CD4-positive, alpha-beta T cell (primary cell): Measurements from ENCODE around the gene SPTBN5. TPM values are rescaled to one million over a fixed set of nuclear protein-coding genes. Genes with fewer than 3 reads are reported as not detected.

Experiments used
- ATAC-seq: fragments of 200-7000 bp; cut with Tn5 transposase; one replicate; pipeline ENCODE4 v1.10.0; 2022; ENCODE audit warnings: mild to moderate bottlenecking; ENCODE audit not compliant: poor library complexity
- CTCF ChIA-PET: fragments of 350-600 bp; sonication (Branson Sonifier 250); formaldehyde crosslinking; loops from one replicate; lab custom pipeline; 2021; ENCODE audit warnings: antibody characterized with exemption, inconsistent platforms; lab: Charles Lee
- POLR2A ChIA-PET: fragments of 350-600 bp; sonication (Branson Sonifier 250); formaldehyde crosslinking; loops from one replicate; lab custom pipeline; 2021; ENCODE audit warnings: antibody characterized with exemption, inconsistent platforms; lab: Charles Lee
- DNase-seq, 14 experiments: peaks; one replicate each; pipeline ENCODE4 v3.0.0-alpha.2; 2013 to 2020; ENCODE audit warnings: mixed read lengths in 2 of 14
- H3K27ac ChIP-seq, 2 donors: one replicate each; pipeline versions ENCODE4 v1.5.1 to v1.7.0; 2013; ENCODE audit warnings: low read length in 2 of 2, low read depth in 1 of 2, mild to moderate bottlenecking in 1 of 2
- H3K27me3 ChIP-seq, 2 experiments: 1 replicate in 1 of 2; 2 replicates in 1 of 2; pipeline versions ENCODE4 v1.6.1 to v1.7.0; 2013; ENCODE audit warnings: low read length in 2 of 2, control low read depth in 1 of 2, mild to moderate bottlenecking in 1 of 2, moderate library complexity in 1 of 2; ENCODE audit not compliant: insufficient read depth in 2 of 2, control insufficient read depth in 1 of 2
- H3K36me3 ChIP-seq: one replicate; pipeline ENCODE4 v1.6.1; 2013; ENCODE audit warnings: low read length, control low read depth; ENCODE audit not compliant: insufficient read depth
- H3K4me1 ChIP-seq: one replicate; pipeline ENCODE4 v1.6.1; 2013; ENCODE audit warnings: low read length, control low read depth; ENCODE audit not compliant: insufficient read depth
- H3K4me3 ChIP-seq: one replicate; pipeline ENCODE4 v1.5.1; 2013; ENCODE audit warnings: mild to moderate bottlenecking, low read length, moderate library complexity
- H3K9me3 ChIP-seq, 2 experiments: 1 replicate in 1 of 2; 2 replicates in 1 of 2; pipeline versions ENCODE4 v1.6.1 to v1.7.0; 2013; ENCODE audit warnings: low read length in 2 of 2, mild to moderate bottlenecking in 2 of 2, control low read depth in 1 of 2, moderate library complexity in 1 of 2; ENCODE audit not compliant: control insufficient read depth in 1 of 2, insufficient read depth in 1 of 2
- H3K27ac Mint-ChIP-seq: one replicate; pipeline ENCODE4 v1.8.0; 2020; ENCODE audit warnings: mixed read lengths
- H3K27me3 Mint-ChIP-seq: one replicate; pipeline ENCODE4 v1.8.0; 2021; ENCODE audit warnings: mixed read lengths
- H3K36me3 Mint-ChIP-seq: one replicate; pipeline ENCODE4 v1.8.0; 2021; ENCODE audit warnings: low read depth, mixed read lengths
- H3K4me1 Mint-ChIP-seq: one replicate; pipeline ENCODE4 v1.8.0; 2021; ENCODE audit warnings: low read depth, mixed read lengths
- H3K4me3 Mint-ChIP-seq: one replicate; pipeline ENCODE4 v1.8.0; 2020; ENCODE audit warnings: mild to moderate bottlenecking, mixed read lengths
- H3K9me3 Mint-ChIP-seq: one replicate; pipeline ENCODE4 v1.8.0; 2020; ENCODE audit warnings: mixed read lengths
- intact Hi-C, 2 experiments: fragments of 100-400 bp; cut with DNase I in 1 of 2; cut with micrococcal nuclease in 1 of 2; formaldehyde crosslinking; loops; one replicate each; pipeline versions ENCODE4 v1.15.1 to v1.9.0; 2023 to 2025; cut with DNase I, micrococcal nuclease
- total RNA-seq, 174 experiments: library from RNA in 2 of 174; stranded (reverse) in 2 of 174; gene quantifications; one replicate each; pipeline ENCODE4 v1.2.3 and lab custom pipeline; 2021 to 2026
- TF ChIP-seq, protein P1 (sequence below): fragments of 200-600 bp; IDR thresholded peaks from one replicate; pipeline ENCODE4 v1.8.0; 2022; ENCODE audit warnings: antibody characterized with exemption, mild to moderate bottlenecking

Gene SPTBN5
- total RNA-seq, 2 experiments from 2014 or later = 2.2 to 2.3 TPM

DNA sequence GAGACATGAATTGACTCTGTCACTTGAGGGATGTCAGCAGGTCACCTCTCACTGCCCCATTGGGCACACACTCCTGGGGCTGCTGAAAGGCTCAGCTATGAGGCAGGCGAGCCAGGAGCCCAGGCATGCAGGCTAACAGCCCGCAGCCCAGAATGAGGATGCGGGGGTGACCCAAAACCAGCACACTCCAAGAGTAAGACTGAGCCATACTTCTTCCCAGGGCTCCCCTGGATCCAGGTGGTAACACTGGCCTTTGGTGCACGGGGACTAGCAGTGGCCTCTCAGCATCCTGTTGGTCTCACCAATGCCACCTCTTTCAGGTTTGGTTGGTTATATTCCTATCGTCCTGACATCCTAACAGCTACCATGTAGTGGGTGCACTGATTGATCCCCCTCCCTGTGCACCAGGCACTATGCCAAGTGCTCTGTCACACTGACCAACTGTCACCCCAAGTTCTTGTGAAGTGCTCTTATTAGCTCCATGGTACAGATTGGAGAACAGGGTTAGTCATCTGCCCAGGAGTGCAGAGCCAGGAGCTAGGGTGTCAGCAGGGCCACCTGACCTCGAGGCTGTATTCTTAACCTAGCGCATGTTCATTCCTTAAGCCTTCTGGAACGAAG lies 24.8 kb upstream of the SPTBN5 start:
- H3K36me3 ChIP-seq = peaks cover 36% of the 10 kb centered on the region
- H3K4me1 ChIP-seq = no peaks in the 10 kb centered on the region
- ATAC-seq = no peak
- no peak overlapping the region for H3K4me3 ChIP-seq
- TF ChIP-seq, protein P1, sequence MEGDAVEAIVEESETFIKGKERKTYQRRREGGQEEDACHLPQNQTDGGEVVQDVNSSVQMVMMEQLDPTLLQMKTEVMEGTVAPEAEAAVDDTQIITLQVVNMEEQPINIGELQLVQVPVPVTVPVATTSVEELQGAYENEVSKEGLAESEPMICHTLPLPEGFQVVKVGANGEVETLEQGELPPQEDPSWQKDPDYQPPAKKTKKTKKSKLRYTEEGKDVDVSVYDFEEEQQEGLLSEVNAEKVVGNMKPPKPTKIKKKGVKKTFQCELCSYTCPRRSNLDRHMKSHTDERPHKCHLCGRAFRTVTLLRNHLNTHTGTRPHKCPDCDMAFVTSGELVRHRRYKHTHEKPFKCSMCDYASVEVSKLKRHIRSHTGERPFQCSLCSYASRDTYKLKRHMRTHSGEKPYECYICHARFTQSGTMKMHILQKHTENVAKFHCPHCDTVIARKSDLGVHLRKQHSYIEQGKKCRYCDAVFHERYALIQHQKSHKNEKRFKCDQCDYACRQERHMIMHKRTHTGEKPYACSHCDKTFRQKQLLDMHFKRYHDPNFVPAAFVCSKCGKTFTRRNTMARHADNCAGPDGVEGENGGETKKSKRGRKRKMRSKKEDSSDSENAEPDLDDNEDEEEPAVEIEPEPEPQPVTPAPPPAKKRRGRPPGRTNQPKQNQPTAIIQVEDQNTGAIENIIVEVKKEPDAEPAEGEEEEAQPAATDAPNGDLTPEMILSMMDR = no peak
- Mint-ChIP-seq H3K36me3 (peaks cover 75% of the 10 kb centered on the region), H3K4me3 (no peak overlapping the region), H3K27me3 (no peaks in the 10 kb centered on the region), H3K4me1 (peaks cover 19% of the 10 kb centered on the region), H3K9me3 (no peaks in the 10 kb centered on the region), H3K27ac (no peak overlapping the region)
- H3K27me3 ChIP-seq = no peaks in the 10 kb centered on the region
- H3K27ac ChIP-seq = no peak overlapping the region
- POLR2A ChIA-PET = no interaction called here
- no peak for DNase-seq
- intact Hi-C loops = no loop called here
- CTCF ChIA-PET = no interaction called here
- H3K9me3 ChIP-seq = no peaks in the 10 kb centered on the region

DNA sequence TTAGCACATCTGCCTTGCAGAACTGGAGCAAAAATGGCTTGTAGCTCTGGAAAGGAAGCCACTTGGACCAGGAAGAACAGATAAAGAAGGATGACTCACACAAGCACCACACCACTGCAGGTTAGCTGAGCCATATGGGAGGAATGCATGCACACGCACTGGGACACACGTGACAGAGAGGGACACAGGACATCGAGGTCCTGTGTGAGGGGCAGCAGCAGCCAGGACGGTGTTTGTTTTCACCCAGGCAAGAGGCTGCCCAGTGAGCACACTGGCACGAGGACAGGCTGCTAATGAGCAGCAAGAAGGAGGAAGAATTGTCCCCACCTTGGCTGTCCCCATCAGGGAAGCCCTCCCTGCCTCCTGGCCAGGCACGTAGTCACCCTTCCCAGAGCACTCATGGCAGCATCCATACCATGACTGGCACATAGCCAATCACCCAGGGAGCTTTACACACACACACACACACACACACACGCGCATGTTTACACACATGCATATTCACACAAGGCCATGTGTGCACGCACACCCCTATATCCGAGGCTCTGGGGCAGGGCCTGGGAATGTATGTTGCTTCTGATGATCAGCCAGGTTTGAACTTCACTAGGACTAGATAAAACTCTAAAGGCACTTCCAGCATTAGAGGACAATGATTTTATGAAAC lies 24.0 kb upstream of the SPTBN5 start:
- H3K36me3 Mint-ChIP-seq = peaks cover 80% of the 10 kb centered on the region
- POLR2A ChIA-PET = no interaction called here

DNA sequence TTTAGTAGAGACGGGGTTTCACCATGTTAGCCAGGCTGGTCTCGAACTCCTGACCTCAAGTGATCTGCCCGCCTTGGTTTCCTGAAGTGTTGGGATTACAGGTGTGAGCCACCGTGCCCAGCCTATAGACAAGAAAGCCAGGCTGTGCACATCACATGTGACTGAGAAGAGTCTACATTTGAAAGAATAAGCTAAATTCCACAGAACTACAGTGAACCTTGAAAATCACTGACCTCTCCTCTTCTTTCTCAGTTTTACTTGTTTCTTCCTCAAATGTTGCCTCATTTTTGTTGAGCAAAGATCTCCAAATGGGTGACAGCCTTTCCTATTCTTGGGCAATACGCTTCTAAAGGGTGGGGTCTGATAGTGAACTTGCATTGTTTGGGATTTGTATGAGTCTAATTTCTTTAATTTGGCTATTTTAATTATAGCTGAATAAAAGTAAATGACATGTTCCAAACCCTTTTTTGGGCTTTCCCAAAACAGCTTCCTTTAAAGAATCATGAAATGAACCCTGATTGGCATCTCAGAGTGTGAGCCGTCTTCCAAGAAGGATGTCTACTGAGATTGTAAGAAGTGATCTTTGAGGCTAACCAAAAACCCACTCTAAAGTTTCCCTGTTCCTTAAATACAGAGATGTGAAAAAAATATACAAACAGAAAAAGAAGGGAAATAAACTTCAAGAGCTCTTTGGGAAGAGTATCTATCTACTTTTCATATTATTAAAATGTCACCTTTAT lies 21.6 kb upstream of the SPTBN5 start:
- Histone ChIP-seq H3K4me1 (no peaks in the 10 kb centered on the region), H3K36me3 (peaks cover 36% of the 10 kb centered on the region), H3K9me3 (no peaks in the 10 kb centered on the region), H3K27me3 (no peaks in the 10 kb centered on the region), H3K27ac (no peak overlapping the region), H3K4me3 (no peak overlapping the region)
- Mint-ChIP-seq H3K36me3 (peaks cover 71% of the 10 kb centered on the region), H3K4me1 (peaks cover 14% of the 10 kb centered on the region), H3K27ac (no peak overlapping the region), H3K4me3 (no peak overlapping the region), H3K9me3 (no peaks in the 10 kb centered on the region), H3K27me3 (no peaks in the 10 kb centered on the region)
- ChIA-PET POLR2A (interaction anchor here (1.5 to 1.6 kb wide), 2 partner anchors 22 to 57 kb away, joined by 3 to 5 read pairs; partner anchors contain the start of gene EHD4), CTCF (interaction anchor here (1.1 to 1.9 kb wide), 3 partner anchors 9 to 22 kb away, joined by 3 to 11 read pairs (median 3); no protein-coding TSS in a partner anchor)
- TF ChIP-seq, protein P1 = no peak
- DNase-seq (no peak), ATAC-seq (no peak)
- intact Hi-C loops = no loop called here

More for the DNA sequence above, 24.0 kb upstream of the SPTBN5 start:
- TF ChIP-seq, protein P1 = no peak
- Mint-ChIP-seq H3K4me3 (no peak overlapping the region), H3K4me1 (peaks cover 17% of the 10 kb centered on the region), H3K27me3 (no peaks in the 10 kb centered on the region), H3K9me3 (no peaks in the 10 kb centered on the region), H3K27ac (no peak overlapping the region)
- Histone ChIP-seq H3K9me3 (no peaks in the 10 kb centered on the region), H3K27me3 (no peaks in the 10 kb centered on the region), H3K27ac (no peak overlapping the region), H3K4me1 (no peaks in the 10 kb centered on the region), H3K4me3 (no peak overlapping the region), H3K36me3 (peaks cover 36% of the 10 kb centered on the region)
- DNase-seq (no peak), ATAC-seq (no peak)
- CTCF ChIA-PET = no interaction called here
- intact Hi-C loops = no loop called here
